ENCODE data around the gene WDHD1. TPM values are rescaled to one million over a fixed set of nuclear protein-coding genes. Genes with fewer than 3 reads are reported as not detected.

Gene WDHD1
- total RNA-seq, 1 experiment from 2014 or later = 6.5 TPM

DNA sequence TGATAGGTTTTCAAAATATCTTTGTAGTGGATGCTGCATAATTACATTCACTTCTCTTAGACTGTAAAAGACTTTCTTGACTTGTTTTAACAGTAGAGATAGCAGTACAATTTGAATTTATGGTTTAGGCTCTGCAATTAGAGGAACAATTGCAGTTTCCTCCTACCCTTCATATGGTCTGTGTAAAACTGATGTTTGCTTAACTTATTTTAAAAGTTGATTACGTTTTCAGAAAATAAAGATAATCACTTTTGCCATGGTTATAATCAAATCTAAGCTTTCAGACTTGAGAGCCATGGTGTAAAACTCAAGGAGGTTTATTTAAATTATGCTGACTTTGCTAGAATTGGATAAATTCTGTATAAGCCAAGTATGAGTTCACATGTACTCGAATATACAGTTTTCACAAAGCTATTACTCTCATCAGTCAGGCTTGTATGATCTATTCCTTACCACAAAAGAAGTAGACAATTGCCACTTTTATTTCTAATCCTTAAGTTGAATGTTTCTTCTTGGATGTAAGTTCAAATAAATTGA is 22.1 kb upstream of the WDHD1 start:
- intact Hi-C loops (cut with micrococcal nuclease) = no loop called here
- TF ChIP-seq, protein P1, sequence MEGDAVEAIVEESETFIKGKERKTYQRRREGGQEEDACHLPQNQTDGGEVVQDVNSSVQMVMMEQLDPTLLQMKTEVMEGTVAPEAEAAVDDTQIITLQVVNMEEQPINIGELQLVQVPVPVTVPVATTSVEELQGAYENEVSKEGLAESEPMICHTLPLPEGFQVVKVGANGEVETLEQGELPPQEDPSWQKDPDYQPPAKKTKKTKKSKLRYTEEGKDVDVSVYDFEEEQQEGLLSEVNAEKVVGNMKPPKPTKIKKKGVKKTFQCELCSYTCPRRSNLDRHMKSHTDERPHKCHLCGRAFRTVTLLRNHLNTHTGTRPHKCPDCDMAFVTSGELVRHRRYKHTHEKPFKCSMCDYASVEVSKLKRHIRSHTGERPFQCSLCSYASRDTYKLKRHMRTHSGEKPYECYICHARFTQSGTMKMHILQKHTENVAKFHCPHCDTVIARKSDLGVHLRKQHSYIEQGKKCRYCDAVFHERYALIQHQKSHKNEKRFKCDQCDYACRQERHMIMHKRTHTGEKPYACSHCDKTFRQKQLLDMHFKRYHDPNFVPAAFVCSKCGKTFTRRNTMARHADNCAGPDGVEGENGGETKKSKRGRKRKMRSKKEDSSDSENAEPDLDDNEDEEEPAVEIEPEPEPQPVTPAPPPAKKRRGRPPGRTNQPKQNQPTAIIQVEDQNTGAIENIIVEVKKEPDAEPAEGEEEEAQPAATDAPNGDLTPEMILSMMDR (IDR thresholded peaks at IDR 0.05; ENCODE audit: unreplicated experiment) = no peak
- Mint-ChIP-seq H3K4me1 (ENCODE audit: insufficient read depth, unreplicated experiment) (peaks cover 10% of the 10 kb centered on the region), H3K27me3 (ENCODE audit: insufficient read depth, unreplicated experiment) (no peaks in the 10 kb centered on the region), H3K4me3 (ENCODE audit: unreplicated experiment) (no peak overlapping the region), H3K27ac (ENCODE audit: low read depth, unreplicated experiment) (no peak overlapping the region), H3K36me3 (ENCODE audit: insufficient read depth, unreplicated experiment) (peaks cover 27% of the 10 kb centered on the region), H3K9me3 (ENCODE audit: unreplicated experiment) (no peaks in the 10 kb centered on the region)
- no peak for DNase-seq (ENCODE audit: unreplicated experiment)
- ChIA-PET CTCF (interaction anchor here (0.6 kb wide), 1 partner anchor 112 kb away, joined by 3 read pairs; no protein-coding TSS in a partner anchor), POLR2A (interaction anchor here (0.7 to 2.4 kb wide), 5 partner anchors 22 to 83 kb away, joined by 3 to 11 read pairs (median 5); partner anchors contain the start of genes LGALS3, SOCS4 and WDHD1)
- BruUV-seq (replicated peaks) = no TSS peak

DNA sequence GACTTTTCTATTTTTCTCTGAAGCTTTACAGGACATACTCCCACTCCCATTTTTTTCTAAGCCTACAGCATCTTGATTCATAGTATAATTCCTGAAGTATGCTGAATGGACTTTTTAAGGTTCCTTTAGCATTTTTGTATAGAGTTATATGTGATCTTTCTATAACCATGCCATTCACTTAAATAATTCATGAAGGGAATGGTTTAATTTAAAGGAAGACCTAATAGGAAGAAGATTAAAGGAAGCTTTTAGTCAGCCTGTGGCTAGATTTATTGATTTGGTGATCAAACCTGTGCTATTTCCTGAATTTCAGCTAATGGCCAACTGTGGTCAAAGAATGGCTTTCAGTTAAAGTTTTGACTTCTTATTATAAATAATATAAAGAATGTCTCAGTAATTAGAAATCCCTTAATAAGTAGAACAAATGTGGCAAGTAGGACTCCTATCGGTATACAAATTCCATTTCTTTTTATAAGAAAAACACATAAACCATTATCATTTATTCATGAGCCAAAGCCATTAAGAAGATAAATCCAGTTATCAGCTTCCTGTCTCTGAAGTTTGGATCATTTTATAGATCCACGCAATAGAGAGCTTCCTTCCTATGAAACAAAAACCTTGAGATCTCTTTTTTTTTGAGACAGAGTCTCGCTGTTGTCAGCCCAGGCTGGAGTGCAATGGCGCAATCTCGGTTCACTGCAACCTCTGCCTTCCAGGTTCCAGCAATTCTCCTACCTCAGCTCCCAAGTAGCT is 20.6 kb upstream of the WDHD1 start:
- no TSS peak for BruUV-seq (replicated peaks)
- no peaks in the 10 kb centered on the region for H3K9me3 Mint-ChIP-seq (ENCODE audit: unreplicated experiment)
- intact Hi-C loops (cut with micrococcal nuclease) = no loop called here
- TF ChIP-seq, protein P1 (IDR thresholded peaks at IDR 0.05; ENCODE audit: unreplicated experiment) = no peak
- H3K36me3 Mint-ChIP-seq (ENCODE audit: insufficient read depth, unreplicated experiment) = peaks cover 30% of the 10 kb centered on the region
- H3K27me3 Mint-ChIP-seq (ENCODE audit: insufficient read depth, unreplicated experiment) = no peaks in the 10 kb centered on the region
- DNase-seq (ENCODE audit: unreplicated experiment) = no peak
- ChIA-PET CTCF (interaction anchor here (1.1 kb wide), 1 partner anchor 42 kb away, joined by 3 read pairs; no protein-coding TSS in a partner anchor), POLR2A (interaction anchor here (0.8 to 2.4 kb wide), 4 partner anchors 10 to 30 kb away, joined by 3 to 11 read pairs (median 5); partner anchors contain the start of genes SOCS4 and WDHD1)
- no peak overlapping the region for H3K4me3 Mint-ChIP-seq (ENCODE audit: unreplicated experiment)
- H3K4me1 Mint-ChIP-seq (ENCODE audit: insufficient read depth, unreplicated experiment) = no peaks in the 10 kb centered on the region
- no peak overlapping the region for H3K27ac Mint-ChIP-seq (ENCODE audit: low read depth, unreplicated experiment)

DNA sequence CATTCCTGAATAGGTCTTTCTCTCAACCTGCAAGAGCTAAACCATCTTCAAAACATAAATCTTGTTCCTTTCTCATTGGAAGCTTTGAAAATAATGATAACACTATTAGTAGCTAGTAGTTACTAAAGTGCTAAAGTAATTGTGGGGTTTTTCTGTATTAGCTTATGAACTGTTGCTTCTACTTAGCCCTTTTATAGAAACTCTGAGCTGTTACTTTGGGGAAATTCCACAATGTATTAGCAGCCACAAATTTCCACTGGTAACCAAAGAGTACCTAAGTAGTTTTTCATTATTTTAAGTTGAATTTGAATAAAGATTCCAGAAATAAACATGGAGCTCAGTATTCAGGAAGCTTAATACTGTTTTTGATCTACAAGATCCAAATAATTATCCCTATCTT is 18.2 kb upstream of the WDHD1 start:
- H3K4me1 Mint-ChIP-seq (ENCODE audit: insufficient read depth, unreplicated experiment) = no peaks in the 10 kb centered on the region
- intact Hi-C loops (cut with micrococcal nuclease) = no loop called here
- BruUV-seq (replicated peaks) = no TSS peak
- no peak for DNase-seq (ENCODE audit: unreplicated experiment)
- H3K36me3 Mint-ChIP-seq (ENCODE audit: insufficient read depth, unreplicated experiment) = peaks cover 15% of the 10 kb centered on the region
- ChIA-PET POLR2A (interaction anchor here (0.8 to 2.4 kb wide), 7 partner anchors 11 to 45 kb away, joined by 3 to 12 read pairs (median 6); partner anchors contain the start of genes SOCS4 and WDHD1), CTCF (interaction anchor here (0.7 to 1.6 kb wide), 3 partner anchors 15 to 62 kb away, joined by 3 to 5 read pairs (median 3); no protein-coding TSS in a partner anchor)
- H3K27me3 Mint-ChIP-seq (ENCODE audit: insufficient read depth, unreplicated experiment) = no peaks in the 10 kb centered on the region
- H3K9me3 Mint-ChIP-seq (ENCODE audit: unreplicated experiment) = no peaks in the 10 kb centered on the region
- H3K4me3 Mint-ChIP-seq (ENCODE audit: unreplicated experiment) = no peak overlapping the region
- TF ChIP-seq, protein P1 (IDR thresholded peaks at IDR 0.05; ENCODE audit: unreplicated experiment) = no peak
- no peak overlapping the region for H3K27ac Mint-ChIP-seq (ENCODE audit: low read depth, unreplicated experiment)

DNA sequence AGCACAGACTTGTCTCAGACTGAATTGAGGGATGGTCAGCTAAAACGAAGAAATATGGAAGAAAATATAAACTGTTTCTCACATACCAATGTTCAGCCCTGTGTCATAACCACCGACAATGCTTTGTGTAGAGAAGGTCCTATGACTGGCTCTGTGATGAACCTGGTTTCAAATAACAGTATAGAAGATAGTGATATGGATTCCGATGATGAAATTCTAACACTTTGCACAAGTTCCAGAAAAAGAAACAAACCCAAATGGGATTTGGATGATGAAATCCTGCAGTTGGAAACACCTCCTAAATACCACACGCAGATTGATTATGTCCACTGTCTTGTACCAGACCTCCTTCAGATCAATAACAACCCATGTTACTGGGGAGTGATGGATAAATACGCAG is 16.6 kb upstream of the WDHD1 start:
- peaks cover 13% of the 10 kb centered on the region for H3K4me1 Mint-ChIP-seq (ENCODE audit: insufficient read depth, unreplicated experiment)
- H3K4me3 Mint-ChIP-seq (ENCODE audit: unreplicated experiment) = no peak overlapping the region
- POLR2A ChIA-PET = interaction anchor here (0.6 to 1.1 kb wide), 3 partner anchors 8 to 16 kb away, joined by 3 read pairs; partner anchors contain the start of genes MAPK1IP1L, SOCS4 and WDHD1
- CTCF ChIA-PET = interaction anchor here (2.1 kb wide), 1 partner anchor 8 kb away, joined by 13 read pairs; the partner anchor contains the start of gene MAPK1IP1L
- H3K27me3 Mint-ChIP-seq (ENCODE audit: insufficient read depth, unreplicated experiment) = no peaks in the 10 kb centered on the region
- H3K9me3 Mint-ChIP-seq (ENCODE audit: unreplicated experiment) = no peaks in the 10 kb centered on the region
- no peak for DNase-seq (ENCODE audit: unreplicated experiment)
- no peak overlapping the region for H3K27ac Mint-ChIP-seq (ENCODE audit: low read depth, unreplicated experiment)
- TF ChIP-seq, protein P1 (IDR thresholded peaks at IDR 0.05; ENCODE audit: unreplicated experiment) = no peak
- intact Hi-C loops (cut with micrococcal nuclease) = no loop called here
- TSS peak; percentile 22 for BruUV-seq (replicated peaks)
- peaks cover 25% of the 10 kb centered on the region for H3K36me3 Mint-ChIP-seq (ENCODE audit: insufficient read depth, unreplicated experiment)
